DLD1 (cell line): Measurements from ENCODE around the gene CT47C1.
"Not testable (repeated sequence)": the region's sequence is repeated elsewhere in the genome, so short reads cannot be mapped to it uniquely, and the experiment has no call there.

Experiments used
- in situ Hi-C: cut with HindIII; loops from 2 replicates; pipeline ENCODE4 v1.10.0; 2017; ENCODE audit warnings: low sequenced_read_pairs

The CT47C1 gene

GRCh38 chrX:119072744-119073143, at the start of gene CT47C1:
CT47C1 (plus strand) TSS chrX:119072993; CDS start chrX:119073226, 233 bp downstream.
- in situ Hi-C loops = no loop called here

GRCh38 chrX:119025900-119026299, 46.9 kb upstream of the CT47C1 start:
- in situ Hi-C loops = no loop called here

GRCh38 chrX:119026344-119026743, 46.4 kb upstream of the CT47C1 start:
- in situ Hi-C loops = not testable (repeated sequence)

GRCh38 chrX:119027960-119028732, 44.6 kb upstream of the CT47C1 start:
- in situ Hi-C loops = not testable (repeated sequence)

- in situ Hi-C loops = no loop called here
These were observed 44.0 kb upstream of the CT47C1 start for GRCh38 chrX:119028733-119029330.

GRCh38 chrX:119029656-119030055, 43.1 kb upstream of the CT47C1 start:
- in situ Hi-C loops = not testable (repeated sequence)

GRCh38 chrX:119030990-119031389, 41.8 kb upstream of the CT47C1 start:
- in situ Hi-C loops = no loop called here

GRCh38 chrX:119036107-119037029, 36.4 kb upstream of the CT47C1 start:
- in situ Hi-C loops = no loop called here

- in situ Hi-C loops = no loop called here
These were observed 32.4 kb upstream of the CT47C1 start for GRCh38 chrX:119040432-119040831.

- in situ Hi-C loops = no loop called here
These were observed 31.6 kb upstream of the CT47C1 start for GRCh38 chrX:119041175-119041574.

- in situ Hi-C loops = no loop called here
These were observed 30.8 kb upstream of the CT47C1 start for GRCh38 chrX:119042040-119042439.

- in situ Hi-C loops = no loop called here
These were observed 29.8 kb upstream of the CT47C1 start for GRCh38 chrX:119042996-119043395.

GRCh38 chrX:119045884-119046283, 26.9 kb upstream of the CT47C1 start:
- in situ Hi-C loops = no loop called here

- in situ Hi-C loops = no loop called here
These were observed 17.1 kb upstream of the CT47C1 start for GRCh38 chrX:119055687-119056086.

GRCh38 chrX:119062750-119063374, 9.9 kb upstream of the CT47C1 start:
- in situ Hi-C loops = no loop called here

- in situ Hi-C loops = no loop called here
These were observed 9.4 kb upstream of the CT47C1 start for GRCh38 chrX:119063428-119063827.

- in situ Hi-C loops = no loop called here
These were observed 5.6 kb upstream of the CT47C1 start for GRCh38 chrX:119067023-119067739.

GRCh38 chrX:119069128-119069527, 3.7 kb upstream of the CT47C1 start:
- in situ Hi-C loops = no loop called here

GRCh38 chrX:119069762-119070161, 3.0 kb upstream of the CT47C1 start:
- in situ Hi-C loops = no loop called here

- in situ Hi-C loops = no loop called here
These were observed 1.4 kb upstream of the CT47C1 start for GRCh38 chrX:119071381-119071780.
